Calu3 (cell line): ENCODE data around the gene PSMC3. TPM values are rescaled to one million over a fixed set of nuclear protein-coding genes. Genes with fewer than 3 reads are reported as not detected.

Experiments
- BruUV-seq: library from RNA; stranded (reverse); fragments of 400-500 nt; replicated peaks from 2 replicates; lab custom pipeline; 2021; lab: Mats Ljungman, UMichigan
- CTCF ChIA-PET: fragments of 300-600 bp; sonication (Branson Sonifier 250); formaldehyde crosslinking; loops from one replicate; lab custom pipeline; 2022; ENCODE audit warnings: antibody characterized with exemption; lab: Charles Lee
- DNase-seq: peaks from one replicate; pipeline ENCODE4 v3.0.0; 2022
- H3K27ac Mint-ChIP-seq: one replicate; pipeline ENCODE4 v1.8.0; 2022; ENCODE audit warnings: mixed read lengths; ENCODE audit not compliant: unreplicated experiment
- H3K27me3 Mint-ChIP-seq: one replicate; pipeline ENCODE4 v1.8.0; 2022; ENCODE audit warnings: mixed read lengths; ENCODE audit not compliant: unreplicated experiment
- H3K36me3 Mint-ChIP-seq: one replicate; pipeline ENCODE4 v1.8.0; 2022; ENCODE audit warnings: mild to moderate bottlenecking, moderate library complexity, mixed read lengths; ENCODE audit not compliant: insufficient read depth, unreplicated experiment
- H3K4me1 Mint-ChIP-seq: one replicate; pipeline ENCODE4 v1.8.0; 2022; ENCODE audit warnings: mild to moderate bottlenecking, low read depth, mixed read lengths; ENCODE audit not compliant: unreplicated experiment
- H3K4me3 Mint-ChIP-seq: one replicate; pipeline ENCODE4 v1.8.0; 2022; ENCODE audit warnings: mild to moderate bottlenecking, low read depth, moderate library complexity, mixed read lengths; ENCODE audit not compliant: unreplicated experiment
- H3K9me3 Mint-ChIP-seq: one replicate; pipeline ENCODE4 v1.8.0; 2022; ENCODE audit warnings: low read depth, mixed read lengths; ENCODE audit not compliant: unreplicated experiment
- intact Hi-C: fragments of 100-400 bp; cut with micrococcal nuclease; formaldehyde crosslinking; loops from one replicate; pipeline ENCODE4 v1.10.0; 2022; ENCODE audit not compliant: unreplicated experiment
- total RNA-seq: library from RNA; stranded (reverse); gene quantifications from 2 replicates; pipeline ENCODE4 v1.2.3, GENCODE V29; 2022
- TF ChIP-seq, protein P1 (sequence below): fragments of 200-600 bp; IDR thresholded peaks from one replicate; pipeline ENCODE4 v1.8.0; 2022; ENCODE audit warnings: antibody characterized with exemption; ENCODE audit not compliant: unreplicated experiment

The PSMC3 gene
- total RNA-seq, 1 experiment from 2014 or later, result 173 TPM

DNA sequence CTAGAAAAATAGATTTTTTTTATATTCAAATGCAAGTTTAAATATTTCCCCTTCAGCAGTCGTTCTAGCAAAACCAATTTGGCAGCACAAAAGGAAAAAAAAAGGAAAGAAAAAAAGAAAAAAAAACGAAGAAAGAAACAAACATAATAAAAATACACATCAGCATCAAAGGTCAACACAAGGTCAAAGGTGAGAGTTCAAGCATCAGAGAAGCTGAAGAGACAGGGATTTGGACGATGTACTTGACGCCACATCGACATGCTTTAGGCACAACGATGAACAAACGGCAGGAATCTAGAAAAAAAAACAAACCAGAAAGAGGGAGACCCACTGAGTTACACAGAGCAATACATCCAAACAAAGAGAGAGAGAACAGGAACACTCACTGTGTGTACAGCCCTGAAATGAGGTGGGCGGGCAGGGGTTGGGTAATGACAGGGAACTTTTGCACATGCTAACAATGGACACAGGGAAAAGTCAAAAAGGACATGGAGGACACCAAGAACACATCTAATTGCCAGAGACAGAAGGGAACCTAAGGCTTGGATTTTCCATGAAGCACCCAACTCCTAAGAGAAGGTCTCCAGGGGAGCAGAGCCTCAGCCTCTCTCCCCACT, 42.5 kb upstream of the PSMC3 start:
- no peak overlapping the region for H3K27ac Mint-ChIP-seq

DNA sequence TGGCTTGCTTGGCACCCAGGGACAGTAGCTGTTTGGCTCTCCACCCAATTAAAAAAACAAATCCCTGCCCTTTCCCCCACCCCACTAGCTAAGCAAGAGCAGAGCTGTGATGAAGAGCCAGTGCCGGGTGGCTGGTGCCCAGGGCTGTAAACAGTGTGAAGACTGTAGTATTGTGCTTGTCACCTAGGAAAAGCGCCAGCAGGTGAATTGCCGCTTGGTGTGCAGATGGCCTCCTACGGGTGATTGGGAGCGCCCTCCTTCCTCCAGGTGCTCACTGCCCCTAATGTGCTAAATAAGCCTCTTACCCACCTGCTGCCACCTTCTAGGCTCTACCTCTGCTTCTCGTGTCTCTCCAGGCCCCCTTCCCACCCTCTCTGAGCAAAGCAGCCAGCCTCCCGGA, 41.1 kb upstream of the PSMC3 start:
- CTCF ChIA-PET, result no interaction called here
- Mint-ChIP-seq H3K27ac (no peak overlapping the region), H3K4me1 (no peaks in the 10 kb centered on the region), H3K36me3 (peaks cover 49% of the 10 kb centered on the region), H3K27me3 (no peaks in the 10 kb centered on the region), H3K4me3 (no peak overlapping the region), H3K9me3 (no peaks in the 10 kb centered on the region)
- no TSS peak for BruUV-seq
- no peak for DNase-seq
- intact Hi-C loops, result no loop called here
- TF ChIP-seq, protein P1, sequence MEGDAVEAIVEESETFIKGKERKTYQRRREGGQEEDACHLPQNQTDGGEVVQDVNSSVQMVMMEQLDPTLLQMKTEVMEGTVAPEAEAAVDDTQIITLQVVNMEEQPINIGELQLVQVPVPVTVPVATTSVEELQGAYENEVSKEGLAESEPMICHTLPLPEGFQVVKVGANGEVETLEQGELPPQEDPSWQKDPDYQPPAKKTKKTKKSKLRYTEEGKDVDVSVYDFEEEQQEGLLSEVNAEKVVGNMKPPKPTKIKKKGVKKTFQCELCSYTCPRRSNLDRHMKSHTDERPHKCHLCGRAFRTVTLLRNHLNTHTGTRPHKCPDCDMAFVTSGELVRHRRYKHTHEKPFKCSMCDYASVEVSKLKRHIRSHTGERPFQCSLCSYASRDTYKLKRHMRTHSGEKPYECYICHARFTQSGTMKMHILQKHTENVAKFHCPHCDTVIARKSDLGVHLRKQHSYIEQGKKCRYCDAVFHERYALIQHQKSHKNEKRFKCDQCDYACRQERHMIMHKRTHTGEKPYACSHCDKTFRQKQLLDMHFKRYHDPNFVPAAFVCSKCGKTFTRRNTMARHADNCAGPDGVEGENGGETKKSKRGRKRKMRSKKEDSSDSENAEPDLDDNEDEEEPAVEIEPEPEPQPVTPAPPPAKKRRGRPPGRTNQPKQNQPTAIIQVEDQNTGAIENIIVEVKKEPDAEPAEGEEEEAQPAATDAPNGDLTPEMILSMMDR, result no peak

More for the DNA sequence above, 42.5 kb upstream of the PSMC3 start:
- TF ChIP-seq, protein P1, result no peak
- no peak for DNase-seq
- Mint-ChIP-seq H3K4me3 (no peak overlapping the region), H3K9me3 (no peaks in the 10 kb centered on the region), H3K27me3 (no peaks in the 10 kb centered on the region), H3K36me3 (peaks cover 60% of the 10 kb centered on the region), H3K4me1 (no peaks in the 10 kb centered on the region)
- intact Hi-C loops, result no loop called here
- no TSS peak for BruUV-seq
- CTCF ChIA-PET, result interaction anchor here (0.6 to 1.1 kb wide), 2 partner anchors 96 to 393 kb away, joined by 3 to 11 read pairs; partner anchors contain the start of gene PTPMT1

DNA sequence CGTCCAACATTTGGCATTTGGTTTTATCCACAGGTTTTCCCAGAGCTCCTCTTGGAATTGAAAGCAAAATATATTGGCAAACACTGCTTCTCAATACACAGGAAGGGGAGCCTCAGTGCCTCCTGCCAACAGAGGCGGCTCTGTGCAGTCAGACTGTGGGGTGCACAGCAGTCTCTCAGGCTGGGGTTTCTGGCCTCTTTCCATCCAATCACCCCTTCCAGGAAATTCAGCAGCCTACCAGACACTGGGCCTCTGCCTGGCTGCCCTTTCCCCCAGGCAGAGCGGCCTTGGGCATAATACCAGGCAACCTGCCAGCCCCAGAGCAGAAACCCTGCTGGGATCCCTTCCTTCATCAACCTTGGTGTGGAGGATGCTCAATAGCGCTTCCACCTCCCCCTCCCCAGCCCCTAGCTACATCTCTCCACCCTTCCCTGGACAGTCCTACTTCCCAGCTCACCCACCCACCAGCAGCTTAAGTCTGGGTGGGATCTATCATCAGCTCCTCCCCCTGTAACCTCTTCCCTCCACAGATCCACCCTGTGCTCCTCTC, 40.5 kb upstream of the PSMC3 start:
- no peak overlapping the region for H3K27ac Mint-ChIP-seq
- H3K27me3 Mint-ChIP-seq, result no peaks in the 10 kb centered on the region
- peaks cover 43% of the 10 kb centered on the region for H3K36me3 Mint-ChIP-seq
- CTCF ChIA-PET, result no interaction called here
- no TSS peak for BruUV-seq
- TF ChIP-seq, protein P1, result no peak
- no peaks in the 10 kb centered on the region for H3K4me1 Mint-ChIP-seq
- H3K9me3 Mint-ChIP-seq, result no peaks in the 10 kb centered on the region
- intact Hi-C loops, result no loop called here
- no peak overlapping the region for H3K4me3 Mint-ChIP-seq
- DNase-seq, result no peak

DNA sequence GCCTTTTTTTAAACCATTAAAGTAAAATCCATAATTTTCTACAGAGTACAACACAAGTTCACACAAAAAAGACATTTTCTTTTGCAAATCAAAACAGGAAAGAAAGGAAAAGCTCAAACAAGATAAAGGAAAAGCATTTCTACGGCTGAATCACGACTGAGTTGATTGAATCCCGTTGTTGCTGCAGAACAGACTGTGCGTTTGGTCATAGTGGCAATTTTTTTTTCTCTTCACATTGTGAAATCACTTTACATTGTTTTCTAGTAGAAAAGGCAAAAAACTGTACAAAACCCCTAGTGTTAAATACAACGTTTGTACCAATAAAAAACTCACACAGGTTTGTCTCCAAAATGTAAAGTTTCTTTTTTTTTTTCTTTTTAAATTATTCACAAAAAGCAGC, 40.0 kb upstream of the PSMC3 start:
- TF ChIP-seq, protein P1, result no peak
- peaks cover 38% of the 10 kb centered on the region for H3K36me3 Mint-ChIP-seq
- no peaks in the 10 kb centered on the region for H3K27me3 Mint-ChIP-seq
- CTCF ChIA-PET, result no interaction called here
- intact Hi-C loops, result no loop called here
- no TSS peak for BruUV-seq
- no peaks in the 10 kb centered on the region for H3K9me3 Mint-ChIP-seq
- no peak overlapping the region for H3K4me3 Mint-ChIP-seq
- no peak for DNase-seq
- H3K27ac Mint-ChIP-seq, result no peak overlapping the region
- no peaks in the 10 kb centered on the region for H3K4me1 Mint-ChIP-seq
